Measurements from ENCODE around the gene WASHC3.

- TF ChIP-seq CTCF (conservative IDR thresholded peaks at IDR 0.05; ENCODE audit: low read length): no peak
- no peak for TF ChIP-seq EZH2phosphoT487 (IDR thresholded peaks at IDR 0.05; ENCODE audit: borderline replicate concordance, low read depth, low read length)
Measured at GRCh38 chr12:101967506-101967905, 94.3 kb downstream of the WASHC3 start.

All from OCI-LY7 (cell line).